ENCODE measurements around the gene ZNF543. TPM values are rescaled to one million over a fixed set of nuclear protein-coding genes. Genes with fewer than 3 reads are reported as not detected.

The ZNF543 gene
- total RNA-seq, 2 experiments from 2014 or later, result 4.0 to 4.3 TPM

DNA sequence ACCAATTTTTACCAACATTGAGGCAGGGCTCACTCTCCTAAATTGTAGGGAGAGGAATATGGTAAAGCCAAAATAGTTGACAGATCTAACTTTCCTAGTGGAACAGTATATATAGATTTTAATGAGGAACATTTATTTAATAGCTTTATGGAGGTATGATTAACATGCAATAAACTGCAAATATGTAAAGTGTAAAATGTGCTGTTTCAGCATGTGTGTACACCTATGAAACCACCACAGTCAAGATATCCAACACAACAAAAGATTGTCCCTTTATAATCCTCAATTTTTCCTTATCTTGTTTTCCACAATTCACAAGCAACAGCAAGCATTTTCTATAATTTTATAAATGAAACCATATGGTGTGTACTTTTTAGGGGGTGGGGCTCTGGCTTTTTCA is 39.0 kb downstream of the ZNF543 start:
- intact Hi-C loops (cut with DNase I, micrococcal nuclease), result loop anchor here in 1 of 2 experiments (10.0 kb wide), 1 partner anchor 764 kb away; the partner anchor contains the start of gene ZNF71
- TF ChIP-seq CTCF (IDR thresholded peaks at IDR 0.05), result no peak
- Mint-ChIP-seq H3K4me1 (ENCODE audit: low read depth) (peaks cover 19% of the 10 kb centered on the region), H3K9me3 (peaks cover 15% of the 10 kb centered on the region), H3K27me3 (peaks cover 3% of the 10 kb centered on the region), H3K27ac (no peak overlapping the region), H3K36me3 (ENCODE audit: low read depth) (peaks cover 76% of the 10 kb centered on the region), H3K4me3 (no peak overlapping the region)
- ATAC-seq (ENCODE audit: poor library complexity) (no peak), DNase-seq (no peak)
- peaks cover 13% of the 10 kb centered on the region for H3K4me1 ChIP-seq (ENCODE audit: insufficient read depth, low read length)
- ChIA-PET POLR2A (no interaction called here), CTCF (no interaction called here)
- H3K4me3 ChIP-seq (ENCODE audit: low read length), result no peak overlapping the region
- H3K27ac ChIP-seq (ENCODE audit: low read depth in 1 of 2, low read length in 2 of 2), result no peak overlapping the region
- peaks cover 42 to 50% of the 10 kb centered on the region in 2 experiments for H3K9me3 ChIP-seq (ENCODE audit: control insufficient read depth in 1 of 2, insufficient read depth in 1 of 2, low read length in 2 of 2)
- peaks cover 35% of the 10 kb centered on the region for H3K36me3 ChIP-seq (ENCODE audit: insufficient read depth, low read length)
- H3K27me3 ChIP-seq (ENCODE audit: control insufficient read depth in 1 of 2, insufficient read depth in 2 of 2, low read length in 2 of 2), result no peaks in the 10 kb centered on the region

DNA sequence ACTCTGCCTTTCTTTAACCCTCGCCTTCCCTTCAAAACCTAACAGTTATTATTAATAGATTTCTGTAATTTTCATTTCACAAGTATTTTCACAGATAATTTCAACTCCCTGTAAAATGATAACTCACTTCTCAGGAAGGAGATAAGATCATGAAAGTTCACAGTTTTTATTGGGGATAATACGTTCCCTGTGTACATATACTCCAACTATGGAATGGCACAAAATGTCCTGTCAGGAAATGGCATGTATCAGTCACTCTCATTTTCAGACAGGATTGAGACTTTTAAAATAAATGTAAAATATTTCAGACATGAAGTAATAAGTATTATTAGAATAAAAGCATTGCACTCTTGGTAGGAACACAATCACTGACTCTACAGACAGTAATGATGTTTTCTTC is 42.1 kb downstream of the ZNF543 start:
- intact Hi-C loops (cut with DNase I, micrococcal nuclease), result loop anchor here in 1 of 2 experiments (2.0 to 5.0 kb wide), 3 partner anchors 40 to 82 kb away; partner anchors contain the start of genes ZNF460, ZNF543 and ZNF749
- H3K36me3 Mint-ChIP-seq (ENCODE audit: low read depth), result peaks cover 64% of the 10 kb centered on the region

GRCh38 chr19:57362997-57363687 is 42.9 kb downstream of the ZNF543 start, which contains the start of the genes TRAPPC2B and ZNF547:
TSS of gene TRAPPC2B (plus strand) at chr19:57363551. CDS start at chr19:57364834, 1,283 bp downstream.
TSS of gene ZNF547 (plus strand) at chr19:57363551. CDS start at chr19:57368556, 5,005 bp downstream.
- CTCF ChIA-PET, result no interaction called here
- Mint-ChIP-seq H3K36me3 (ENCODE audit: low read depth) (peaks cover 64% of the 10 kb centered on the region), H3K9me3 (peaks cover 13% of the 10 kb centered on the region)

More for the DNA sequence above, 42.1 kb downstream of the ZNF543 start:
- peak overlapping the region; percentile 94 for H3K27ac Mint-ChIP-seq
- TF ChIP-seq CTCF (IDR thresholded peaks at IDR 0.05), result no peak
- H3K9me3 Mint-ChIP-seq, result peaks cover 13% of the 10 kb centered on the region
- H3K4me3 Mint-ChIP-seq, result no peak overlapping the region
- Histone ChIP-seq H3K36me3 (ENCODE audit: insufficient read depth, low read length) (peaks cover 4% of the 10 kb centered on the region), H3K27ac (ENCODE audit: low read depth in 1 of 2, low read length in 2 of 2) (peak overlapping the region in 1 of 2 donors; percentile 89), H3K9me3 (ENCODE audit: control insufficient read depth in 1 of 2, insufficient read depth in 1 of 2, low read length in 2 of 2) (peaks cover 28 to 48% of the 10 kb centered on the region in 2 experiments), H3K4me1 (ENCODE audit: insufficient read depth, low read length) (peaks cover 15% of the 10 kb centered on the region), H3K27me3 (ENCODE audit: control insufficient read depth in 1 of 2, insufficient read depth in 2 of 2, low read length in 2 of 2) (no peaks in the 10 kb centered on the region), H3K4me3 (ENCODE audit: low read length) (peak overlapping the region; percentile 69)
- POLR2A ChIA-PET, result interaction anchor here (1.0 to 2.2 kb wide), 3 partner anchors 12 to 1000 kb away, joined by 3 to 20 read pairs (median 12); partner anchors contain the start of genes ZNF304, ZNF497 and ZNF548
- H3K4me1 Mint-ChIP-seq (ENCODE audit: low read depth), result peaks cover 19% of the 10 kb centered on the region
- CTCF ChIA-PET, result no interaction called here
- H3K27me3 Mint-ChIP-seq, result peaks cover 3% of the 10 kb centered on the region
- DNase-seq, result no peak
- ATAC-seq (ENCODE audit: poor library complexity), result no peak

More at GRCh38 chr19:57362997-57363687, 42.9 kb downstream of the ZNF543 start, which contains the start of the genes TRAPPC2B and ZNF547:
- TF ChIP-seq CTCF (IDR thresholded peaks at IDR 0.05), result no peak
- Histone ChIP-seq H3K27ac (ENCODE audit: low read depth in 1 of 2, low read length in 2 of 2) (peak within 1 kb of the TSS; percentile 86 to 89), H3K4me1 (ENCODE audit: insufficient read depth, low read length) (peaks cover 15% of the 10 kb centered on the region), H3K36me3 (ENCODE audit: insufficient read depth, low read length) (no peaks in the 10 kb centered on the region), H3K4me3 (ENCODE audit: low read length) (peak within 1 kb of the TSS; percentile 69), H3K9me3 (ENCODE audit: control insufficient read depth in 1 of 2, insufficient read depth in 1 of 2, low read length in 2 of 2) (peaks cover 21 to 48% of the 10 kb centered on the region in 2 experiments), H3K27me3 (ENCODE audit: control insufficient read depth in 1 of 2, insufficient read depth in 2 of 2, low read length in 2 of 2) (no peaks in the 10 kb centered on the region)
- Mint-ChIP-seq H3K27me3 (peaks cover 3% of the 10 kb centered on the region), H3K27ac (peak within 1 kb of the TSS; percentile 94), H3K4me3 (peak within 1 kb of the TSS; percentile 94), H3K4me1 (ENCODE audit: low read depth) (peaks cover 19% of the 10 kb centered on the region)
- intact Hi-C loops (cut with DNase I, micrococcal nuclease), result loop anchor here (1.0 to 5.0 kb wide), 7 partner anchors 26 to 123 kb away; partner anchors contain the start of genes ZNF460 (in 2 of the 2), ZNF543 (in 2 of the 2), ZNF805 (in 2 of the 2) and ZNF548 (in 1 of the 2)
- ATAC-seq (ENCODE audit: poor library complexity), result peak; percentile 90
- POLR2A ChIA-PET, result interaction anchor here (0.5 to 2.2 kb wide), 6 partner anchors 12 to 1000 kb away, joined by 3 to 20 read pairs (median 3); partner anchors contain the start of genes ZNF304, ZNF497, ZNF548 and ZNF805
- DNase-seq, result peak; percentile 96 to 99 (median 98)
